Muscle layer of duodenum (tissue), 2 donors: ENCODE results near the gene JDP2.

Experiments used
- H3K27ac ChIP-seq: one replicate; pipeline ENCODE4 v1.7.0; 2013; ENCODE audit warnings: mild to moderate bottlenecking, low read length
- H3K27me3 ChIP-seq: one replicate; pipeline ENCODE4 v1.7.0; 2013; ENCODE audit warnings: low read depth, mild to moderate bottlenecking, control low read depth, low read length
- H3K36me3 ChIP-seq, 2 donors: one replicate each; pipeline ENCODE4 v1.7.0; 2013; ENCODE audit warnings: low read length in 2 of 2, control low read depth in 1 of 2, mild to moderate bottlenecking in 1 of 2; ENCODE audit not compliant: insufficient read depth in 2 of 2, control insufficient read depth in 1 of 2
- H3K4me1 ChIP-seq, 2 donors: one replicate each; pipeline ENCODE4 v1.7.0; 2013; ENCODE audit warnings: low read length in 2 of 2, mild to moderate bottlenecking in 2 of 2, control low read depth in 1 of 2, moderate library complexity in 1 of 2; ENCODE audit not compliant: insufficient read depth in 2 of 2, control insufficient read depth in 1 of 2
- H3K4me3 ChIP-seq, 2 donors: one replicate each; pipeline ENCODE4 v1.7.0; 2013; ENCODE audit warnings: low read length in 2 of 2, low read depth in 1 of 2, mild to moderate bottlenecking in 1 of 2
- H3K9me3 ChIP-seq, 2 donors: one replicate each; pipeline ENCODE4 v1.7.0; 2013; ENCODE audit warnings: low read length in 2 of 2, control low read depth in 1 of 2, mild to moderate bottlenecking in 1 of 2; ENCODE audit not compliant: control insufficient read depth in 1 of 2
- donor health status: healthy.

The JDP2 gene

GRCh38 chr14:75393794-75394193, 34.0 kb upstream of the JDP2 start:
- Histone ChIP-seq H3K36me3 (no peaks in the 10 kb centered on the region), H3K27ac (no peak overlapping the region), H3K4me1 (no peaks in the 10 kb centered on the region), H3K4me3 (no peak overlapping the region), H3K9me3 (peaks cover 0 to 6% of the 10 kb centered on the region in 2 donors), H3K27me3 (no peaks in the 10 kb centered on the region)

GRCh38 chr14:75395862-75396261, 32.0 kb upstream of the JDP2 start:
- no peak overlapping the region for H3K27ac ChIP-seq
- no peak overlapping the region for H3K4me3 ChIP-seq
- H3K9me3 ChIP-seq = peaks cover 0 to 6% of the 10 kb centered on the region in 2 donors
- H3K27me3 ChIP-seq = no peaks in the 10 kb centered on the region
- H3K4me1 ChIP-seq = peaks cover 13 to 14% of the 10 kb centered on the region in 2 donors
- no peaks in the 10 kb centered on the region for H3K36me3 ChIP-seq

GRCh38 chr14:75399321-75399720, 28.5 kb upstream of the JDP2 start:
- Histone ChIP-seq H3K27ac (no peak overlapping the region), H3K4me3 (no peak overlapping the region), H3K9me3 (peaks cover 0 to 6% of the 10 kb centered on the region in 2 donors), H3K27me3 (no peaks in the 10 kb centered on the region), H3K36me3 (no peaks in the 10 kb centered on the region), H3K4me1 (peaks cover 15 to 20% of the 10 kb centered on the region in 2 donors)

GRCh38 chr14:75399843-75400775, 27.7 kb upstream of the JDP2 start:
- H3K27ac ChIP-seq = peak overlapping the region; percentile 61
- no peaks in the 10 kb centered on the region for H3K27me3 ChIP-seq
- peaks cover 15 to 20% of the 10 kb centered on the region in 2 donors for H3K4me1 ChIP-seq
- peaks cover 0 to 6% of the 10 kb centered on the region in 2 donors for H3K9me3 ChIP-seq
- H3K36me3 ChIP-seq = no peaks in the 10 kb centered on the region
- no peak overlapping the region for H3K4me3 ChIP-seq

- Histone ChIP-seq H3K27me3 (no peaks in the 10 kb centered on the region), H3K4me1 (peaks cover 15 to 20% of the 10 kb centered on the region in 2 donors), H3K27ac (peak overlapping the region; percentile 61), H3K4me3 (no peak overlapping the region), H3K36me3 (no peaks in the 10 kb centered on the region), H3K9me3 (peaks cover 0 to 6% of the 10 kb centered on the region in 2 donors)
Observed at GRCh38 chr14:75401361-75401760, 26.5 kb upstream of the JDP2 start.

- Histone ChIP-seq H3K4me3 (no peak overlapping the region), H3K4me1 (peaks cover 15 to 20% of the 10 kb centered on the region in 2 donors), H3K27me3 (no peaks in the 10 kb centered on the region), H3K9me3 (peaks cover 0 to 6% of the 10 kb centered on the region in 2 donors), H3K36me3 (no peaks in the 10 kb centered on the region), H3K27ac (no peak overlapping the region)
Observed at GRCh38 chr14:75402867-75403413, 24.9 kb upstream of the JDP2 start.

- Histone ChIP-seq H3K4me3 (no peak overlapping the region), H3K27me3 (no peaks in the 10 kb centered on the region), H3K36me3 (no peaks in the 10 kb centered on the region), H3K27ac (no peak overlapping the region), H3K4me1 (peaks cover 11 to 17% of the 10 kb centered on the region in 2 donors), H3K9me3 (no peaks in the 10 kb centered on the region)
Observed at GRCh38 chr14:75404847-75405246, 23.0 kb upstream of the JDP2 start.

- Histone ChIP-seq H3K4me1 (peaks cover 0 to 5% of the 10 kb centered on the region in 2 donors), H3K36me3 (no peaks in the 10 kb centered on the region), H3K27ac (no peak overlapping the region), H3K4me3 (no peak overlapping the region), H3K9me3 (no peaks in the 10 kb centered on the region), H3K27me3 (no peaks in the 10 kb centered on the region)
Observed at GRCh38 chr14:75406102-75406501, 21.7 kb upstream of the JDP2 start.

GRCh38 chr14:75406856-75407255, 21.0 kb upstream of the JDP2 start:
- Histone ChIP-seq H3K27ac (no peak overlapping the region), H3K27me3 (no peaks in the 10 kb centered on the region), H3K9me3 (no peaks in the 10 kb centered on the region), H3K4me3 (no peak overlapping the region), H3K4me1 (peaks cover 0 to 3% of the 10 kb centered on the region in 2 donors), H3K36me3 (no peaks in the 10 kb centered on the region)

GRCh38 chr14:75409316-75410205, 18.3 kb upstream of the JDP2 start:
- Histone ChIP-seq H3K36me3 (no peaks in the 10 kb centered on the region), H3K9me3 (peaks cover 0 to 3% of the 10 kb centered on the region in 2 donors), H3K27me3 (no peaks in the 10 kb centered on the region), H3K27ac (no peak overlapping the region), H3K4me1 (no peaks in the 10 kb centered on the region), H3K4me3 (no peak overlapping the region)

- no peaks in the 10 kb centered on the region for H3K27me3 ChIP-seq
- no peak overlapping the region for H3K27ac ChIP-seq
- H3K36me3 ChIP-seq = no peaks in the 10 kb centered on the region
- H3K4me3 ChIP-seq = no peak overlapping the region
- H3K4me1 ChIP-seq = no peaks in the 10 kb centered on the region
- peaks cover 0 to 3% of the 10 kb centered on the region in 2 donors for H3K9me3 ChIP-seq
Observed at GRCh38 chr14:75411214-75411540, 16.6 kb upstream of the JDP2 start.
